T-helper 2 cell treated with Interferon-gamma antibody and Interleukin-4, amounts not matched to agents 5 μg/mL and 100 μg/mL, for 36 hours (primary cell): ENCODE data around the gene LMO7.
A peak's percentile ranks its signal among the peaks of the same experiment; 100 is the strongest.
"Not testable (repeated sequence)": the region's sequence is repeated elsewhere in the genome, so short reads cannot be mapped to it uniquely, and the experiment has no call there.

ENCODE experiments used
- DNase-seq: peaks from one replicate; pipeline ENCODE4 v3.0.0; 2021; ENCODE audit warnings: low spot score
- H3K27ac Mint-ChIP-seq: one replicate; pipeline ENCODE4 v1.8.0; 2021; ENCODE audit warnings: mild to moderate bottlenecking, mixed read lengths
- H3K27me3 Mint-ChIP-seq: one replicate; pipeline ENCODE4 v1.8.0; 2021; ENCODE audit warnings: low read depth, mixed read lengths
- H3K36me3 Mint-ChIP-seq: one replicate; pipeline ENCODE4 v1.8.0; 2021; ENCODE audit warnings: low read depth, mixed read lengths
- H3K4me1 Mint-ChIP-seq: one replicate; pipeline ENCODE4 v1.8.0; 2021; ENCODE audit warnings: low read depth, mixed read lengths
- H3K4me3 Mint-ChIP-seq: one replicate; pipeline ENCODE4 v1.8.0; 2022; ENCODE audit warnings: mild to moderate bottlenecking, moderate library complexity, mixed read lengths
- H3K9me3 Mint-ChIP-seq: one replicate; pipeline ENCODE4 v1.8.0; 2021; ENCODE audit warnings: mixed read lengths

Gene LMO7

DNA sequence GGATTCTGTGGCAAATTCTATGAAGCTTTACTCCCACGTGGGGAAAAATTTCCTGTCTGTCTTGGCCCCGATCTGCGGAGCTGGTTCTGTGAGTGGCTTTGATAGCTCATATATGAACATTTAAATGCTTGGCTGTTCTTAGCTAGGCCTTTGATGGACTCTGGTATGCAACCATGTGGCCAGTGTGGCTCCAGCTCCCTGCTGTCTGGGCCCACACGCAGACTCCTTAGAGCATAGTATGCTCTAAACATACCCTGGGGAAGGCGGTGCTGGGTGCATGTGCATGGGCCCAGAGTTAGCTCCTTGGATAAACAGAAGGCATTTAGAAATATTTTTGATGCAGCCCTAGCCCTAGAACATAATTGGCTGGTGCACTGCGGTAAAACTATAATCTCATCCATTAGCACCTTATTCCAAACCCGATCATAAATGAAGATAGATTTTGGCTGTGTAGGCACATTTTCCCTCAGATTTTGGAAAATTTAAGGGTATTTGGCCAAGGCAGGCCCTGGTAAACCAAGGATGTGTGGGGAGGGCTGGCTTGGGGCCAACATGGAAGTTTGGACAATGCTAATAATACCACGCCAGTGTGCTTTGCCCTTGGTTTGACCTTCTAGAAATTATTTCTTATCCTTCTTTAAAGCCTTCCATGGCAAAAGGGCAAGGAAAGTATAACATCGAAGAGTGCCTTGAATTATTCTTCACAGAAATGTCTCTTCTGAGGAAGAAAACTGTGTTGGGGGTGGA, 153.5 kb downstream of the LMO7 start:
- Mint-ChIP-seq H3K36me3 (no peaks in the 10 kb centered on the region), H3K9me3 (no peaks in the 10 kb centered on the region), H3K27ac (no peak overlapping the region), H3K27me3 (no peaks in the 10 kb centered on the region), H3K4me3 (no peak overlapping the region), H3K4me1 (no peaks in the 10 kb centered on the region)
- DNase-seq: no peak

DNA sequence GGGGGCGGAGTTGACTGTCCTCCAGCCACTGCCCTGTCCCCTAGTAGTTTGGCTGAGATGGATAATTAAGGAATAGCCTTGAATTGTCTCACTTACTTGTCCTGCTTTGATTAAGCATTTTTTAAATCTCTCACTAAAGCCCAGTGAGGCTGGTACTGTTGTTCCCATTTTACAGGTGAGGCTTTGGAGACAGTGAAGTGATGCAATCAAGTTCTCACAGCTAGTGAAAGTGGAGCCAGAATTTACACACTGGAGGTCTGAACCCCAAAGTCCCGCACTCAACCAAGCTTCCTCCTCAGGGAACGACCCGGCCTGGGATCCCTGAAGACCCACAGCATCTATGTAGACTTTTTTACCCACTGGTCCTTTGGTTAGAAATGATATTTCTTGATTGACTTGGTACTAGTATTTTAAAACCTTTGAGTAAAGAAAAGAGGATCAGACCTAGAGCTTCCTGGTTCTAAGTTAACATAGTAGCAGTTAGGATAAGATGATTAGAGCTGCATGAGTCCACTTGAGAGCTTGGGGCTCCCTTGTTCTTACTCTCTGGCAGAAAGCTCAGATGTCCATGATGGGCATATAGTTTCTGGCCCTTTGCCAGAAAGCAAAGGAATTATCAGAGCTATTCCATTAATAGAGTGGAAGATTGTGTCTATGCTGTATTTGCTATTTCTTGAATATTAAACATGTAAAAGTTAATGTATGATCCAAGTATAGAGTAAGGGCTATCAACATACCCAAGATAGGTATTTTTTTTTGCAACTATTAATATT, 154.3 kb downstream of the LMO7 start:
- H3K4me1 Mint-ChIP-seq: peaks cover under 1% of the 10 kb centered on the region
- no peaks in the 10 kb centered on the region for H3K36me3 Mint-ChIP-seq
- H3K27me3 Mint-ChIP-seq: no peaks in the 10 kb centered on the region
- no peak for DNase-seq
- H3K27ac Mint-ChIP-seq: no peak overlapping the region
- H3K9me3 Mint-ChIP-seq: no peaks in the 10 kb centered on the region
- H3K4me3 Mint-ChIP-seq: no peak overlapping the region

DNA sequence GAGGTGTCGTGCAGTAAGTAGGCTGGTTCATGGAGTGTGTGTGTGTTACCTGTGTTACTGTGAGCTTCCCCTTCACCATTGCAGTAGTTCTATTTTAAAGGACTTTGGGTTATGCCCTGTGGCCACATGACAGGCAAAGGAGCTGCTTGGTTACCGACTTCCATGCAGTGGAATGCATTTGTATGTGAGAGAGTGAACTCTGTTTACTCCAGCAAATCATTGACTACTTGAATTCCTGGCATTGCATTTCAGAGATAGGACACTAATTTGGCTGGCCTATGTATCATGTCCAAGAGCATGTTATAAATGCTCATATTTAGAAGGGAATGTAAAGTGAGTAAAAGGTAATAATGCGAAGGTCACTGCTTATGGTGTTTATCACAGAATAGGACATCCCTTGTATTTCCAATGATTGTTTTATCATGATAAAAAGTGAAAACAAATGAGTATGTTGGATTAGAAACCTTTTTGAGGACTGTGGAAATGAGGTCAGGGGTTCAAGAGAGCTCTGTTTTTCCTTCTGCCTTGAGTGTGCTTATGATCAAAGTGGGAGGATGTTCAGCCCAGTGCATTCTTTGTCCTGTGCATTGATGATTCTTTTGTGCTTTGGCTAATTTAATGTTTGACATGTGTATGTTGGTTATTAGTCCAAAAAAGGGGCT, 156.5 kb downstream of the LMO7 start:
- Mint-ChIP-seq H3K4me1 (peaks cover 6% of the 10 kb centered on the region), H3K9me3 (no peaks in the 10 kb centered on the region), H3K27me3 (no peaks in the 10 kb centered on the region), H3K4me3 (no peak overlapping the region), H3K36me3 (peaks cover 9% of the 10 kb centered on the region), H3K27ac (no peak overlapping the region)
- DNase-seq: no peak

DNA sequence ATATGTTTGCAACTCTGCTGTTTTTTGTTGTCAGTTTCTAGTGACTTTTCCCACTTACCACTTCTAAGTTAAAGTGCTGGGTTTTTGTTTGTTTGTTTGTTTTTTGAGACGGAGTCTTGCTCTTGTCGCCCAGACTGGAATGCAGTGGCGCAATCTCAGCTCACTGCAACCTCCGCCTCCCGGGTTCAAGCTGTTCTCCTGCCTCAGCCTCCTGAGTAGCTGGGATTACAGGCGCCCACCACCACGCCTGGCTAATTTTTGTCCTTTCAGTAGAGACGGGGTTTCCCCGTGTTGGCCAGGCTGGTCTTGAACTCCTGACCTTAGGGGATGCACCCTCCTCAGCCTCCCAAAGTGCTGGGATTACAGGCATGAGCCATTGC, 157.0 kb downstream of the LMO7 start:
- H3K27ac Mint-ChIP-seq, H3K27me3 Mint-ChIP-seq, DNase-seq, H3K4me3 Mint-ChIP-seq, H3K9me3 Mint-ChIP-seq, H3K4me1 Mint-ChIP-seq, H3K36me3 Mint-ChIP-seq: not testable (repeated sequence)

DNA sequence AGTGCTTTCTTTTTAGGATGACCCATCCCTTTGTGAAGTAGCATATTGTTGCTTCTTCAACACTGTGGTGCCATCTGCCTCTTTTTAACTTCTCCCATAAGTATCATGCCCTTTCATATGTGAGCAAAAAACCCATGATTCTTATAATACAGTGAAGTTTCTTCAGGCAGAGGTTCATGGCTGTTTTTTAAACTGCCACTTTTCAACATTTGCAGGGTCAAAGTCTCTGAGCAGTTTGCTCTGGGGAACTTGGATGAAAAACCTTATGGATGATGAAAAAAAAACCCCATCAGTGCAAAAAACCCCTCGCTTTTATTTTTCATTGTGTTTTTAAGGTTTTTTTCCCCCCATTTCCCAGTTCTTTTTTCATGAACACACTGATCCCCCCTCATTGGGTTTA, 158.5 kb downstream of the LMO7 start:
- H3K36me3 Mint-ChIP-seq: peaks cover 12% of the 10 kb centered on the region
- no peak overlapping the region for H3K4me3 Mint-ChIP-seq
- H3K27ac Mint-ChIP-seq: no peak overlapping the region
- peaks cover 15% of the 10 kb centered on the region for H3K4me1 Mint-ChIP-seq
- no peaks in the 10 kb centered on the region for H3K9me3 Mint-ChIP-seq
- no peak for DNase-seq
- no peaks in the 10 kb centered on the region for H3K27me3 Mint-ChIP-seq

DNA sequence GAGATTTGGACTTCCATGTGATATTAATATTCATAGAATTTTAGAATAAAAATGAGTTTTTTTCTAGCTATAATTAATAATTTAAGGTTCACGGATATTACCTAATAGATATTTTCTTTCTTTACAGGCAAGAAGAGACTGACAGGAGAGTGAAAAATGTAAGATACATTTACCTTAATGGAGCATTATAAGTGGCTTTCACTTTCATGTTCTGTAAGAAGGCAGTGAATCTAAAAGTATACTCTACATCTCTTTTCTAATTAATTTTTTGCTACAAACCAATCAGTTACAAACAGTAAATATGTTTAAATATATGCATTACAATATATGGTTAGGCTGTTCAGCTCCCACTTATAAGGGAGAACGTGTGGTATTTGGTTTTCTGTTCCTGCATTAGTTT, 159.1 kb downstream of the LMO7 start:
- Mint-ChIP-seq H3K4me3 (no peak overlapping the region), H3K27me3 (no peaks in the 10 kb centered on the region), H3K9me3 (no peaks in the 10 kb centered on the region), H3K36me3 (peaks cover 12% of the 10 kb centered on the region), H3K27ac (no peak overlapping the region), H3K4me1 (peaks cover 20% of the 10 kb centered on the region)
- DNase-seq: no peak

DNA sequence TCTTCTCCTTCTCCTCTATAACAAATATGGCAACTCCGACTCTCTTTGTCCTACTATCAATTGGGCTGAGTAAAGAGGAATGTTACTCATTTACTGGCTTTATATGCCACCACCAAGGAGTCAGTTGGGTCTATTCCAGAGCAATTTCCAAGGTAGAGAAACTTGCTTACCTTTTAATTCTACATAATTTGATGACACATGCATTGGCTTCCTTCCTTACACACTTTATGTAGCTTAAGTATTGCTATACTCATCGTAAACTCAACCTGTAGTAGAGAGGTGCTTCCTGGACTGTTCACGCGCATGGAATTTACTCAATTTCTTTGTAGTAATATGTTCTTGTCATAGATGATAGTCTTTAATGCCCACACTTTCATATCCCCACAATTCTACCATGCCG, 160.7 kb downstream of the LMO7 start:
- Mint-ChIP-seq H3K4me1 (peaks cover 27% of the 10 kb centered on the region), H3K27me3 (no peaks in the 10 kb centered on the region), H3K27ac (no peak overlapping the region), H3K36me3 (peaks cover 12% of the 10 kb centered on the region), H3K9me3 (no peaks in the 10 kb centered on the region), H3K4me3 (no peak overlapping the region)
- no peak for DNase-seq

DNA sequence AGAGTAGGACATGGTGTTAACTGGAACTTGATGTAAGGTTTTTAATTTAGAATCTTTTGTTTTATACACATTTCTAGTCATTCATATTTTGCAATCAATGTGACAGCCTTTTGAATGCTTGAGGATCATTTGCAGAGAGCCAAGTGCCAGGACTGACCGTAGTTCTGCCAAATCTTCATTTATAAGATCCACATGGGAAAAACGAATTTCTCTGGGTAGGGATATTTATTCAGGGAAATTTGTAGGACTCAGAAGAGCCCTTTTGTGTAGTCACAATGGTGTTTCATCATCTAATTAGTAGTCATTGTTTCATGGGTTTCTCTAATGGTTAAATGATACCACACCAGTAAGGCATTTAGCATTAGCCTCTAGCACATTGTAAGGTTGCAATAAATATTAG, 161.1 kb downstream of the LMO7 start:
- H3K27me3 Mint-ChIP-seq: no peaks in the 10 kb centered on the region
- H3K4me1 Mint-ChIP-seq: peaks cover 28% of the 10 kb centered on the region
- no peak overlapping the region for H3K4me3 Mint-ChIP-seq
- no peak overlapping the region for H3K27ac Mint-ChIP-seq
- no peaks in the 10 kb centered on the region for H3K9me3 Mint-ChIP-seq
- peaks cover 12% of the 10 kb centered on the region for H3K36me3 Mint-ChIP-seq
- no peak for DNase-seq

DNA sequence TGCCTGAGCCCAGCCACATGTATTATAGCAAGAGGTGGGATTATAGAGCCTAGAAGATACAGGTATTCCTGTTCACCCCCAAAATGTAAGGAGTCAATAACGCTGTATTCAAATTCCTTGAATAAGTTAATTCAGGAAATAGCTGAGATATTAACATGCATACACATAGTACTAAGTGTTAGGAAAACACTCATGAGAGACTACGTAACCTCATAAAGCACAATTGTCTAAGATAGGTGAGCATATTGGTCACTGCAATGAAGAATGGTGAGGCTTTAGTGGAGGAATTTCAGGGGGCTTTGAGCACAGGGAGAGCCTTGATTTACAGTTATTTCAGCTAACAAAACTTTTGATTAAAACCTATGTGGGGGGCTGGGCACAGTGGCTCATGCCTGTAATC, 161.6 kb downstream of the LMO7 start:
- no peaks in the 10 kb centered on the region for H3K9me3 Mint-ChIP-seq
- H3K4me1 Mint-ChIP-seq: peaks cover 33% of the 10 kb centered on the region
- no peaks in the 10 kb centered on the region for H3K27me3 Mint-ChIP-seq
- no peak overlapping the region for H3K4me3 Mint-ChIP-seq
- H3K27ac Mint-ChIP-seq: no peak overlapping the region
- DNase-seq: no peak
- peaks cover 12% of the 10 kb centered on the region for H3K36me3 Mint-ChIP-seq

DNA sequence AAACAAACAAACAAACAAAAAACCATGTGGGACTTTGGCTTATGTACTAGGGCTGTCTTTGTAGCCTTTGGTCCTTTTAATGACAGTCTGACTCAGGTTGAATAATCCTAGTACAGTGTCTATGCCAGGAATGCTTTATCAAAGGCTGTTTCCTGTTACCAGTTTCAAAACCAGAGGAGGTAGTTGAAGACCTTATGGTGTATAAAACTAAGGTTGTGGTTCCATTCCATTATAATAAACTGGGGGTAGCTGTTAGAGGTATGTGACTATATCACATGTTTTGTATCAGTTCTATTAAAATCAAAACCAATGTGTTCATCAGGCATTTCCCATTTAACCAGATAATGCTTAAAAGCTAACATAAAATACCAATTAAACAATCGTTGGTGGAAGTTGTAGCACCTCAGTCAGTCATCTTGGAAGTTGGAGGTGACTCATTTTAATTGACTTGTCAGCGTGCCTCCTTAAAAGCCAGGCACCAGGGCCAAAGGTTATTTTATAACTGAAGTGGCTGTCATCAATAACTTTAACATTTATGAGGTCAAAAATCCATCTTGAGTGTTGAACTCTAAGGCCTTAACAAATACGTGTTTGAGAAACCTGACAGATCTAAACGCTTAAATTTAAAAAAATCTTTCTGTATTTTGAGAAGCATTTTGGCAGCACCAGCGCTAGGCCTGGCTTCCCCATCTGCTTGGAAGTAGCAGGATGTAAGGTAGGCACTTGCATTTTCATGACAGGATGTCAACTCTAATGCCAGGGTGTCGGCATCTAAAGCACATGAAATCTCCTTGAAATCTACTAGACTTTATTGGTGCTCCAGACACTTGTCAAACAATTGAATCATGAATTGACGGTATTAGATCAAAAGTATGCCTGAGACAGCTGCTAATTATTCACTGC, 162.5 kb downstream of the LMO7 start:
- H3K4me1 Mint-ChIP-seq: peaks cover 41% of the 10 kb centered on the region
- peak overlapping the region; percentile 49 for H3K27ac Mint-ChIP-seq
- DNase-seq: peak; percentile 11
- no peaks in the 10 kb centered on the region for H3K27me3 Mint-ChIP-seq
- H3K4me3 Mint-ChIP-seq: peak overlapping the region; percentile 2
- no peaks in the 10 kb centered on the region for H3K9me3 Mint-ChIP-seq
- H3K36me3 Mint-ChIP-seq: peaks cover 12% of the 10 kb centered on the region

DNA sequence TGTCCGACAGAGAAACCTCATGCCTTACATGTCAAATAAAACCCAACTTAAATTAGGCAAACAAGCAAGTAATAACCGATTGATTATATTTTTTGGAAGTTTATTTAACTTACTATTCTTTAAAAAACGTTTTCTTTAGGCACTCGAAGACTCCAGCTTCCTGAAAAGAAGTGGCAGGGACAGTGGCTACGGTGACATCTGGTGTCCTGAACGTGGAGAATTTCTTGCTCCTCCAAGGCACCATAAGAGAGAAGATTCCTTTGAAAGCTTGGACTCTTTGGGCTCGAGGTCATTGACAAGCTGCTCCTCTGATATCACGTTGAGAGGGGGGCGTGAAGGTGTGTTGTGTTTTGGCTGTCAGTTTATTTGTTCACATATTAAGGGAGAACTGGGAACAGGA, 164.4 kb downstream of the LMO7 start:
- Mint-ChIP-seq H3K36me3 (peaks cover 12% of the 10 kb centered on the region), H3K27ac (no peak overlapping the region), H3K9me3 (no peaks in the 10 kb centered on the region), H3K27me3 (no peaks in the 10 kb centered on the region), H3K4me3 (no peak overlapping the region), H3K4me1 (peaks cover 41% of the 10 kb centered on the region)
- DNase-seq: no peak

DNA sequence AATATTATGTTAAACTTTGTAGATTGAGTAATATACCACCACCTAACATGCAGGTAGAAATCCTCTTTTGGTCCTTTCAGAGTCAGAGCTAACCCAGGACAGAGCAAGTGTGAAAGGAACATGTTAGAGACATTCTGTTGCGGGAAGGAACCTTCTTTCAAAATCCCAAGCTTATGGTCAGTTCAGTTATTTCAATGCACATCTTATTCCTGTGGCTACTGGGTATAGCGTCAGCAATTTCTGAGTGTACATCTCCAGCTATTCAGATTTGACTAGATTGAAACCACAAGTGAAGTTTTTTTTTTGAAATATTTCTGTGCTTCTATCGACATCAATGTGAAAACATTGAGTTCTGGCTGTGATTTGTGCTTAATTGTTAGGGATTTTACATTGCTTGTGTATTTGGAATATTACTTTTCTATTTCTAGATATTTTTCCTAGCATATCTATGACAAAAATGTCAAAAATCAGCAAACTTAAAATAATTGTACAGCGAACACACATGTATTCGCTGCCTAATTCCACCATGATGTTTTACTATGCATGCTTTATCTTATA, 165.3 kb downstream of the LMO7 start:
- Mint-ChIP-seq H3K9me3 (no peaks in the 10 kb centered on the region), H3K4me1 (peaks cover 39% of the 10 kb centered on the region), H3K27me3 (no peaks in the 10 kb centered on the region), H3K27ac (no peak overlapping the region), H3K36me3 (peaks cover 11% of the 10 kb centered on the region), H3K4me3 (no peak overlapping the region)
- DNase-seq: no peak

DNA sequence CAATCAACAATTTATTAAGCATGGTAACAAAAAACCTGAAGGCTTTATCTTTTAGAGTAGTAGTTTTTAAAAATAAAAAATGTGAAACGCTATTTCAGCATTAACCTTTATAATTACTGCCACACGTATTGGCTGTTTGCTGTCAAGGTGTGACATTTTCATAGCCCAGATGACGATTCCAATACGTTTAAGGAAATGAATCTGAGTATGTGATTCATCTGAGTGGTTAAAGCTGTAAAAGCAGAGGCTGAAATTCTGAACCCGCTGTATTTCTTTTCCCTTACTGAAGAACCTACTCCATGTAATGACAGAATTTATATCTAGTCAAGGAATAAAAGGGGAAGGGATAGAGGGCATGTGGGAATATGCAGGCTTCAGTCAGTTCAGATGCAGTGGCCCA, 166.0 kb downstream of the LMO7 start:
- Mint-ChIP-seq H3K27me3 (no peaks in the 10 kb centered on the region), H3K4me3 (no peak overlapping the region)

More for the DNA sequence above, 166.0 kb downstream of the LMO7 start:
- H3K9me3 Mint-ChIP-seq: no peaks in the 10 kb centered on the region
- no peak for DNase-seq
- peaks cover 39% of the 10 kb centered on the region for H3K4me1 Mint-ChIP-seq
- H3K27ac Mint-ChIP-seq: no peak overlapping the region
- peaks cover 6% of the 10 kb centered on the region for H3K36me3 Mint-ChIP-seq
